Psoas muscle (tissue), 8 donors: ENCODE data around the gene LTO1. TPM values are rescaled to one million over a fixed set of nuclear protein-coding genes. Genes with fewer than 3 reads are reported as not detected.

Source experiments
- ATAC-seq, 4 donors: fragments of 200-7000 bp; cut with Tn5 transposase; one replicate each; pipeline ENCODE4 v1.9.1; 2020; ENCODE audit warnings: moderate library complexity in 3 of 4, mild to moderate bottlenecking in 2 of 4
- DNase-seq, 2 donors: peaks; one replicate each; pipeline ENCODE4 v3.0.0-alpha.2; 2020
- H3K27ac ChIP-seq: fragments of 200-600 bp; one replicate; pipeline ENCODE4 v1.8.0; 2022
- H3K27me3 ChIP-seq, 3 donors: fragments of 200-600 bp in 1 of 3; one replicate each; pipeline versions ENCODE4 v1.6.1 to v1.8.0; 2013 to 2022; ENCODE audit warnings: low read length in 2 of 3, mild to moderate bottlenecking in 2 of 3, moderate library complexity in 1 of 3; ENCODE audit not compliant: insufficient read depth in 3 of 3
- H3K36me3 ChIP-seq, 2 donors: fragments of 200-600 bp in 1 of 2; one replicate each; pipeline versions ENCODE4 v1.6.1 to v1.8.0; 2013 to 2022; ENCODE audit warnings: low read depth in 1 of 2, mild to moderate bottlenecking in 1 of 2, moderate library complexity in 1 of 2; ENCODE audit not compliant: insufficient read depth in 1 of 2
- H3K4me1 ChIP-seq: fragments of 200-600 bp; one replicate; pipeline ENCODE4 v1.8.0; 2022
- H3K4me3 ChIP-seq: fragments of 200-600 bp; one replicate; pipeline ENCODE4 v1.8.0; 2022; ENCODE audit warnings: mild to moderate bottlenecking
- H3K9me3 ChIP-seq: fragments of 200-600 bp; one replicate; pipeline ENCODE4 v1.8.0; 2022
- CTCF ChIP-seq: fragments of 200-600 bp; IDR thresholded peaks from one replicate; pipeline ENCODE4 v1.8.0; 2022; ENCODE audit warnings: antibody characterized with exemption
- WGBS, 3 donors: extraction: QIAGEN DNeasy Blood & Tissue Kit; methylation state at CpG; one replicate each; pipeline versions ENCODE4 v1.1.6 to v1.1.7; 2013; 5-methylcytosine and 5-hydroxymethylcytosine counted together
- intact Hi-C, 2 donors: fragments of 100-400 bp; cut with DNase I; formaldehyde crosslinking; loops; one replicate each; pipeline versions ENCODE4 v1.11.0 to v1.14.2; 2022
- polyA plus RNA-seq, 3 donors: library from polyadenylated mRNA; stranded (reverse); fragments of 200-250 nt; gene quantifications; one replicate each; pipeline ENCODE4 v1.2.3, GENCODE V29; 2013
- total RNA-seq, 4 donors: library from RNA; stranded (reverse); fragmentation: NEBNext Ultra II Directional in 2 of 4; extraction: Animal tissue kit (Norgen Biotek cat#: 25700) in 2 of 4; gene quantifications; one replicate each; pipeline versions ENCODE4 v1.2.1 to v1.2.4, GENCODE V29; 2021 to 2023
- donor health status: healthy with polysubstance abuse.
- donor health status: DM: no; HTN: no; CAD: no; lungs with moderate emphysema.
- donor health status: Bipolar disorder and iron deficiency.
- donor health status: healthy.
- donor health status: DM: yes; HTN: yes; CAD: no.
- donor health status: DM: no; HTN: no; CAD: no.
- donor health status: DM: no; HTN: no; CAD: no.
- donor health status: DM: yes; HTN: yes; CAD: no.

LTO1 gene
- total and polyA plus RNA-seq, 7 donors: 8.5 to 28.1 (median 9.2) TPM

GRCh38 chr11:69657456-69657910 lies 17.7 kb downstream of the LTO1 start:
- DNase-seq (peak in 1 of 2 donors; percentile 22), ATAC-seq (no peak)
- Histone ChIP-seq H3K27ac (no peak overlapping the region), H3K4me3 (no peak overlapping the region), H3K27me3 (no peaks in the 10 kb centered on the region), H3K4me1 (no peaks in the 10 kb centered on the region), H3K36me3 (peaks cover 0 to 32% of the 10 kb centered on the region in 2 donors), H3K9me3 (no peaks in the 10 kb centered on the region)
- TF ChIP-seq CTCF: no peak
- intact Hi-C loops: no loop called here
- WGBS, 3 donors: 84 to 93% (median 92%) methylated on average over 14 of the region's 14 CpGs

- Histone ChIP-seq H3K4me3 (no peak overlapping the region), H3K9me3 (no peaks in the 10 kb centered on the region), H3K36me3 (peaks cover 0 to 29% of the 10 kb centered on the region in 2 donors), H3K27me3 (no peaks in the 10 kb centered on the region), H3K4me1 (no peaks in the 10 kb centered on the region), H3K27ac (no peak overlapping the region)
- no peak for ATAC-seq
- 80 to 86% (median 83%) methylated on average over 20 of the region's 20 CpGs for WGBS, 3 donors
- TF ChIP-seq CTCF: no peak
- DNase-seq: peak in 1 of 2 donors; percentile 33
- intact Hi-C loops: no loop called here
These were observed 18.4 kb downstream of the LTO1 start for GRCh38 chr11:69656536-69657455.

- no peak overlapping the region for H3K4me3 ChIP-seq
- no peak for TF ChIP-seq CTCF
- intact Hi-C loops: no loop called here
- DNase-seq (peak in 1 of 2 donors; percentile 43), ATAC-seq (no peak)
- H3K9me3 ChIP-seq: no peaks in the 10 kb centered on the region
- 81 to 85% (median 82%) methylated on average over 19 of the region's 19 CpGs for WGBS, 3 donors
- H3K4me1 ChIP-seq: no peaks in the 10 kb centered on the region
- H3K27me3 ChIP-seq: no peaks in the 10 kb centered on the region
- H3K27ac ChIP-seq: no peak overlapping the region
- peaks cover 0 to 25% of the 10 kb centered on the region in 2 donors for H3K36me3 ChIP-seq
These were observed 19.4 kb downstream of the LTO1 start for GRCh38 chr11:69655479-69656428.

GRCh38 chr11:69654660-69655478 lies 20.3 kb downstream of the LTO1 start:
- no peak for TF ChIP-seq CTCF
- no peaks in the 10 kb centered on the region for H3K9me3 ChIP-seq
- ATAC-seq (no peak), DNase-seq (peak in 1 of 2 donors; percentile 38)
- no peak overlapping the region for H3K4me3 ChIP-seq
- no peak overlapping the region for H3K27ac ChIP-seq
- WGBS, 3 donors: 66 to 72% (median 71%) methylated on average over 27 of the region's 27 CpGs
- H3K27me3 ChIP-seq: no peaks in the 10 kb centered on the region
- no peaks in the 10 kb centered on the region for H3K4me1 ChIP-seq
- intact Hi-C loops: no loop called here
- peaks cover 0 to 21% of the 10 kb centered on the region in 2 donors for H3K36me3 ChIP-seq
